ENCODE measurements around the gene STXBP4.

STXBP4 gene

GRCh38 chr17:55154101-55154500 lies 185.5 kb downstream of the STXBP4 start:
- Mint-ChIP-seq H3K9me3 (no peaks in the 10 kb centered on the region), H3K27me3 (ENCODE audit: low read depth, poor library complexity) (peaks cover 2% of the 10 kb centered on the region), H3K36me3 (ENCODE audit: low read depth) (peaks cover 9% of the 10 kb centered on the region), H3K4me3 (no peak overlapping the region), H3K27ac (no peak overlapping the region), H3K4me1 (peaks cover 4% of the 10 kb centered on the region)
- TF ChIP-seq, protein P1, sequence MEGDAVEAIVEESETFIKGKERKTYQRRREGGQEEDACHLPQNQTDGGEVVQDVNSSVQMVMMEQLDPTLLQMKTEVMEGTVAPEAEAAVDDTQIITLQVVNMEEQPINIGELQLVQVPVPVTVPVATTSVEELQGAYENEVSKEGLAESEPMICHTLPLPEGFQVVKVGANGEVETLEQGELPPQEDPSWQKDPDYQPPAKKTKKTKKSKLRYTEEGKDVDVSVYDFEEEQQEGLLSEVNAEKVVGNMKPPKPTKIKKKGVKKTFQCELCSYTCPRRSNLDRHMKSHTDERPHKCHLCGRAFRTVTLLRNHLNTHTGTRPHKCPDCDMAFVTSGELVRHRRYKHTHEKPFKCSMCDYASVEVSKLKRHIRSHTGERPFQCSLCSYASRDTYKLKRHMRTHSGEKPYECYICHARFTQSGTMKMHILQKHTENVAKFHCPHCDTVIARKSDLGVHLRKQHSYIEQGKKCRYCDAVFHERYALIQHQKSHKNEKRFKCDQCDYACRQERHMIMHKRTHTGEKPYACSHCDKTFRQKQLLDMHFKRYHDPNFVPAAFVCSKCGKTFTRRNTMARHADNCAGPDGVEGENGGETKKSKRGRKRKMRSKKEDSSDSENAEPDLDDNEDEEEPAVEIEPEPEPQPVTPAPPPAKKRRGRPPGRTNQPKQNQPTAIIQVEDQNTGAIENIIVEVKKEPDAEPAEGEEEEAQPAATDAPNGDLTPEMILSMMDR (IDR thresholded peaks at IDR 0.05): no peak
- DNase-seq: no peak

- H3K27ac Mint-ChIP-seq: no peak overlapping the region
- no peak for DNase-seq
- no peaks in the 10 kb centered on the region for H3K9me3 Mint-ChIP-seq
- H3K27me3 Mint-ChIP-seq (ENCODE audit: low read depth, poor library complexity): peaks cover 2% of the 10 kb centered on the region
- peaks cover 4% of the 10 kb centered on the region for H3K4me1 Mint-ChIP-seq
- no peak overlapping the region for H3K4me3 Mint-ChIP-seq
- H3K36me3 Mint-ChIP-seq (ENCODE audit: low read depth): peaks cover 15% of the 10 kb centered on the region
- TF ChIP-seq, protein P1 (IDR thresholded peaks at IDR 0.05): no peak
These were observed 187.4 kb downstream of the STXBP4 start for GRCh38 chr17:55155856-55156560.

GRCh38 chr17:55157165-55157564 lies 188.6 kb downstream of the STXBP4 start:
- peaks cover 4% of the 10 kb centered on the region for H3K4me1 Mint-ChIP-seq
- DNase-seq: no peak
- no peak overlapping the region for H3K27ac Mint-ChIP-seq
- H3K4me3 Mint-ChIP-seq: no peak overlapping the region
- TF ChIP-seq, protein P1 (IDR thresholded peaks at IDR 0.05): no peak
- H3K27me3 Mint-ChIP-seq (ENCODE audit: low read depth, poor library complexity): peaks cover 2% of the 10 kb centered on the region
- H3K36me3 Mint-ChIP-seq (ENCODE audit: low read depth): peaks cover 15% of the 10 kb centered on the region
- H3K9me3 Mint-ChIP-seq: no peaks in the 10 kb centered on the region

GRCh38 chr17:55158439-55158838 lies 189.9 kb downstream of the STXBP4 start:
- H3K27ac Mint-ChIP-seq: no peak overlapping the region
- DNase-seq: no peak
- peaks cover 19% of the 10 kb centered on the region for H3K36me3 Mint-ChIP-seq (ENCODE audit: low read depth)
- peaks cover 4% of the 10 kb centered on the region for H3K4me1 Mint-ChIP-seq
- TF ChIP-seq, protein P1 (IDR thresholded peaks at IDR 0.05): no peak
- no peaks in the 10 kb centered on the region for H3K9me3 Mint-ChIP-seq
- H3K27me3 Mint-ChIP-seq (ENCODE audit: low read depth, poor library complexity): peaks cover 2% of the 10 kb centered on the region
- no peak overlapping the region for H3K4me3 Mint-ChIP-seq

DNA sequence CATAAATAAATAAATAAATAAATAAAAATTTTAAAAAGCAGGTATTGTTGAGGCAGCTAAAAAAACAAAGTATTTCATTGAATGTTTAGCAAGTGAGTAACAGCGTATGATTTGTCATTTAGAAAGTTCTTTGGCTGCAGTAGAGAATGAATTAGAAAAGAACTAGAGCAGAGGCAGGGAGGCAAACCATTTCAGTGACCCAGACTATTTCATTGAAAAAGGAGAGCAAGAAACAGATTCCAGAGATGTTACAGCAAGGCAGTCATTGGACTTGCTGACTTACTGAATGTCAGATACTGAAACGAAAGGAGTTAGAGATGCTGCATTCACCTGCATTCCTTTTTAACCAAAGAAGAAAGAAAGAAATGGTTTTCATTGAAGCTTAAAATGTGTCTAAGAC lies 190.7 kb downstream of the STXBP4 start:
- H3K4me1 Mint-ChIP-seq: peaks cover 4% of the 10 kb centered on the region
- H3K4me3 Mint-ChIP-seq: no peak overlapping the region
- DNase-seq: no peak
- peaks cover 2% of the 10 kb centered on the region for H3K27me3 Mint-ChIP-seq (ENCODE audit: low read depth, poor library complexity)
- no peaks in the 10 kb centered on the region for H3K9me3 Mint-ChIP-seq
- H3K36me3 Mint-ChIP-seq (ENCODE audit: low read depth): peaks cover 23% of the 10 kb centered on the region
- no peak overlapping the region for H3K27ac Mint-ChIP-seq
- TF ChIP-seq, protein P1 (IDR thresholded peaks at IDR 0.05): no peak

GRCh38 chr17:55160501-55160900 lies 191.9 kb downstream of the STXBP4 start:
- H3K36me3 Mint-ChIP-seq (ENCODE audit: low read depth): peaks cover 29% of the 10 kb centered on the region

More at GRCh38 chr17:55160501-55160900, 191.9 kb downstream of the STXBP4 start:
- no peak overlapping the region for H3K4me3 Mint-ChIP-seq
- no peaks in the 10 kb centered on the region for H3K9me3 Mint-ChIP-seq
- peaks cover 2% of the 10 kb centered on the region for H3K27me3 Mint-ChIP-seq (ENCODE audit: low read depth, poor library complexity)
- H3K4me1 Mint-ChIP-seq: peaks cover 4% of the 10 kb centered on the region
- TF ChIP-seq, protein P1 (IDR thresholded peaks at IDR 0.05): no peak
- no peak for DNase-seq
- no peak overlapping the region for H3K27ac Mint-ChIP-seq
